Subcutaneous abdominal adipose tissue (tissue), 5 donors: Measurements from ENCODE around the gene ATP8B3.

Experiments
- H3K27ac ChIP-seq: one replicate; pipeline ENCODE4 v1.7.0; 2013; ENCODE audit warnings: low read depth, mild to moderate bottlenecking, inconsistent platforms, low read length, moderate library complexity
- H3K27me3 ChIP-seq, 5 donors: one replicate each; pipeline ENCODE4 v1.7.0; 2013; ENCODE audit warnings: low read length in 5 of 5, inconsistent platforms in 1 of 5; ENCODE audit not compliant: control insufficient read depth in 5 of 5, insufficient read depth in 4 of 5
- H3K36me3 ChIP-seq, 5 donors: one replicate each; pipeline ENCODE4 v1.7.0; 2013; ENCODE audit warnings: low read length in 5 of 5; ENCODE audit not compliant: control insufficient read depth in 5 of 5, insufficient read depth in 5 of 5
- H3K4me1 ChIP-seq, 5 donors: one replicate each; pipeline ENCODE4 v1.7.0; 2013; ENCODE audit warnings: low read length in 5 of 5, mild to moderate bottlenecking in 3 of 5, moderate library complexity in 1 of 5; ENCODE audit not compliant: control insufficient read depth in 5 of 5, insufficient read depth in 5 of 5
- H3K4me3 ChIP-seq, 5 donors: one replicate each; pipeline ENCODE4 v1.7.0; 2013; ENCODE audit warnings: low read length in 5 of 5, low read depth in 1 of 5
- H3K9ac ChIP-seq, 5 donors: one replicate each; pipeline ENCODE4 v1.7.0; 2013; ENCODE audit warnings: low read length in 5 of 5, mild to moderate bottlenecking in 4 of 5, moderate library complexity in 3 of 5
- H3K9me3 ChIP-seq, 5 donors: one replicate each; pipeline ENCODE4 v1.7.0; 2013; ENCODE audit warnings: low read length in 5 of 5; ENCODE audit not compliant: control insufficient read depth in 5 of 5
- donor health status: healthy.
- donor health status: healthy.
- donor health status: healthy.
- donor health status: healthy.
- donor health status: healthy.

The ATP8B3 gene, protein sequence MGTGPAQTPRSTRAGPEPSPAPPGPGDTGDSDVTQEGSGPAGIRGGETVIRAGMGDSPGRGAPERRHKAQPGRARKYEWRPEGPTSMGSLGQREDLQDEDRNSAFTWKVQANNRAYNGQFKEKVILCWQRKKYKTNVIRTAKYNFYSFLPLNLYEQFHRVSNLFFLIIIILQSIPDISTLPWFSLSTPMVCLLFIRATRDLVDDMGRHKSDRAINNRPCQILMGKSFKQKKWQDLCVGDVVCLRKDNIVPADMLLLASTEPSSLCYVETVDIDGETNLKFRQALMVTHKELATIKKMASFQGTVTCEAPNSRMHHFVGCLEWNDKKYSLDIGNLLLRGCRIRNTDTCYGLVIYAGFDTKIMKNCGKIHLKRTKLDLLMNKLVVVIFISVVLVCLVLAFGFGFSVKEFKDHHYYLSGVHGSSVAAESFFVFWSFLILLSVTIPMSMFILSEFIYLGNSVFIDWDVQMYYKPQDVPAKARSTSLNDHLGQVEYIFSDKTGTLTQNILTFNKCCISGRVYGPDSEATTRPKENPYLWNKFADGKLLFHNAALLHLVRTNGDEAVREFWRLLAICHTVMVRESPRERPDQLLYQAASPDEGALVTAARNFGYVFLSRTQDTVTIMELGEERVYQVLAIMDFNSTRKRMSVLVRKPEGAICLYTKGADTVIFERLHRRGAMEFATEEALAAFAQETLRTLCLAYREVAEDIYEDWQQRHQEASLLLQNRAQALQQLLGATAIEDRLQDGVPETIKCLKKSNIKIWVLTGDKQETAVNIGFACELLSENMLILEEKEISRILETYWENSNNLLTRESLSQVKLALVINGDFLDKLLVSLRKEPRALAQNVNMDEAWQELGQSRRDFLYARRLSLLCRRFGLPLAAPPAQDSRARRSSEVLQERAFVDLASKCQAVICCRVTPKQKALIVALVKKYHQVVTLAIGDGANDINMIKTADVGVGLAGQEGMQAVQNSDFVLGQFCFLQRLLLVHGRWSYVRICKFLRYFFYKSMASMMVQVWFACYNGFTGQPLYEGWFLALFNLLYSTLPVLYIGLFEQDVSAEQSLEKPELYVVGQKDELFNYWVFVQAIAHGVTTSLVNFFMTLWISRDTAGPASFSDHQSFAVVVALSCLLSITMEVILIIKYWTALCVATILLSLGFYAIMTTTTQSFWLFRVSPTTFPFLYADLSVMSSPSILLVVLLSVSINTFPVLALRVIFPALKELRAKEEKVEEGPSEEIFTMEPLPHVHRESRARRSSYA (N-terminal part only)

DNA sequence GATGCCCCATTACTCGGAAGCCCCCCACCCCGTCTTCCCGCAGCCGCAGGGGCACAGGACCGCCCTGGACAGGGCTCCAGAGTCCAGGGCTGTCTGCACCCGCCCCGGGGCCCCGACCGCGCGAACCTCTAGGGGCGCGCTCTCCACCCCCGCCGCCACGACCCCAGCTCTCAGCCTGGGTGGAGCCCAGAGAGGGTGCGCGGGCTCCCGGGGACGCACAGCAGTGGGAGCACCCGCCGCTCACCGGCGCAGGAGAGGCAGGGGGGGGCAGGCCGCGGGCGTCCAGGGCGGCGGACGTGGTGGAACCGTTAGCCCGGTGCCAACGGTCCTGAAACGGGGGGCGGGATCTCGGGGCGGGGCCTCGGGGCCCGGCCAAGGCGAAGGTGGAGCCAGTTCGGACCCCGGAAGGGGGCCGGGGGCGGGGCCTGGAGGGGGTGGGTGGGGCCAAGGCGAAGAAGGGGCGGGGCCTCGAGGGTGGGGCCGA is at the start of gene ATP8B3:
Gene ATP8B3, minus strand, starts transcription at position 335 of the 484 bp plus-strand sequence. CDS start 540 bp downstream, outside the sequence.
- peak within 1 kb of the TSS in 4 of 5 donors; percentile 5 to 73 (median 54) for H3K9ac ChIP-seq
- no peaks in the 10 kb centered on the region for H3K27me3 ChIP-seq
- peaks cover 0 to 20% (median 15%) of the 10 kb centered on the region in 5 donors for H3K4me1 ChIP-seq
- H3K27ac ChIP-seq: peak within 1 kb of the TSS; percentile 40
- peaks cover 0 to 22% (median 15%) of the 10 kb centered on the region in 5 donors for H3K36me3 ChIP-seq
- no peaks in the 10 kb centered on the region for H3K9me3 ChIP-seq
- peak within 1 kb of the TSS; percentile 46 to 78 (median 65) for H3K4me3 ChIP-seq

DNA sequence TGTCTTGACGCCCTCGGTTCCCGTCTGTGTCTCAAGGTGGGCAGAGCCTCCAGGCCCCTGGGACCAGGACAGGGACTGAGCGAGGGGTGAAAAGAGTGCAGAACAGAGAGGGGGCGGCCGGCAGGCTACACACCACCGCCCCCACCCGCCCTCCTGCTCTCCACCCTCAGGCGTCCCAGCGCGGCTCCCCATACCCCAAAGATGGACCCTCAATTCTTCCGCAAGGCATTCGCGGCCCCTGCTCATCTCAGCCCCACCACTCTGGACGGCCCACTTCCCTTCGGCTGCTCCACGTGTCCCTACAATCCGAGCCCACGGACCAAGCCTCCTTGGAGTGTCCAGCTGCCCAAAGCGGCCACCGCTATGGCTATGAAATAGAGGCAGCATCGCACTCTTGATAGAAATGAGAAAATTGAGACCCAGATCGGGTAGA is 49.5 kb upstream of the ATP8B3 start:
- Histone ChIP-seq H3K4me3 (peak overlapping the region in 4 of 5 donors; percentile 51 to 75 (median 62)), H3K9me3 (no peaks in the 10 kb centered on the region), H3K27me3 (peaks cover 0 to 12% (median 3%) of the 10 kb centered on the region in 5 donors), H3K9ac (peak overlapping the region in 2 of 5 donors; percentile 53 to 64), H3K36me3 (no peaks in the 10 kb centered on the region), H3K27ac (no peak overlapping the region), H3K4me1 (peaks cover 0 to 69% (median 56%) of the 10 kb centered on the region in 5 donors)

DNA sequence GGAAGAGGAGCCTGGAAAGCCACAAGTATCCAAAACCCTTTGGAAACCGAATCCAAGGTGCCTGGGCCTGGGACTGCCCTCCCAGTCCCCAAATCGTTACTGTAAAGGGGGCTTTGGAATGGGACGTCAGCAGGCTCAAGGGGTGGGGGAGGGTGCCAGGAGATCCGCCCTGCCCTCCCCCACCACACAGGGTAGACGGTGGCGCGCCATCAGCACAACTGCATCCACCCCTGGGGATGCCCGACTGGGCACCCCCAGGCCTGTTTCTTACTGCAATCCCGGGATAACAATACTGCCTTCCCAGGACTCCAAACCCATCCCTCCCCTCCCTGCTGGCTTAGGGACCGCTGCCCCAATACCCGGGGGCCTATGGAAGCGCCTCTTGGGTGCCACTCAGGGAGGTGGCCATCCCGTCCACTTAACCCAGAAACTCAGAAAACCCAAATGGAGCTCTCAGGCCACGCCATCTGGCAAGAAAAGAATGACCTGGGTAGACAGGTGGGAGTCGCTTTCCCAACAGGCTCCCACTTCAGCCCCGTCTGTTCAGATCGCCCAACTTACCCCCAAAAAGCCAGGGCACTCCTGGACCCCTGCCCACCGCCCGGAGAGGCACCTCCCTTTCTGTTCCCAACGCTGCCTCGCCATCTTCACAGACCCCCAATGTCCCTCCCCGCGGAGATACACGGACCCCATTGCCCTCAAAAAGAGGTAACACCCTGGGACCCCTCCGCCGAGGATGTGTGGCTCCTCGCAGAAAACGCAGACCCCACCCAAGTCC is 48.9 kb upstream of the ATP8B3 start:
- Histone ChIP-seq H3K36me3 (no peaks in the 10 kb centered on the region), H3K27me3 (peaks cover 0 to 16% (median 5%) of the 10 kb centered on the region in 5 donors), H3K9me3 (no peaks in the 10 kb centered on the region), H3K9ac (peak overlapping the region in 1 of 5 donors; percentile 64), H3K4me1 (peaks cover 0 to 75% (median 62%) of the 10 kb centered on the region in 5 donors), H3K27ac (no peak overlapping the region), H3K4me3 (peak overlapping the region in 3 of 5 donors; percentile 55 to 75 (median 68))

DNA sequence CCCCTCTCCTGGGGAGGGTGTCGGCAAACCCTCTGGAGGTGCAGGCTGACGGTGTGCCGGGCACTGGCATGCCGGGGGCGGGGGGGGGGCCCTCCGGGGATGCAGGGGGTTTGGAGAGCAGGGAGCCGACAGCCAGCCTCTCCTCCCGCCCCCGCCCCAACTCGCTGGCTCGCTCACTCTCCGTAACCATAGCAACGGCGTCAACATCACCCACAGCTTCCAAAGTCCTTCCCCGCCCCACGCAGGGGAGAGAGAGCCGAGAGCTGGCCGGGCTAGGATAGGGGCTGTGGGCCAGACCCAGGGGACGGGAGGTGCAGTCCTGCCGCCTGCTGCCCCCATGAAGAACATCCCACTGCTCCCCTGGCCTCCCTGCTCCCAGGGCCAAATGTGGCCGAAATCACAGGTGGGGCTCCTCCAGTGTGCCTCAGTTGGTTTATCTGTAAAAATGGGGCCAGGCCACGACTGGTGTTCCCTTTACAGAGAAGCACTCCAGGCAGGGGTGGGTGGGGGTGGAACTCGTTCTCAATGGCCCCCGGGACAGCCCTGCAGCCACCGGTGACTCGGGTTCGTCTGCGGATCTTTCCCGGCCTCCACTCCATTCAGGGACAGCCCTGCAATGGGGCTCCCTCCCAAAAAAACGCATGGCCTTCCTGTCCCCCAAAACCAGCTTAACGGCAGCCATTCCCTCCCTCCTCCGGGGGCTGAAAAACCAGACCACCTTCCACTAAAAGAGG is 48.1 kb upstream of the ATP8B3 start:
- no peak overlapping the region for H3K27ac ChIP-seq
- peaks cover 0 to 18% (median 10%) of the 10 kb centered on the region in 5 donors for H3K27me3 ChIP-seq
- H3K4me1 ChIP-seq: peaks cover 0 to 80% (median 69%) of the 10 kb centered on the region in 5 donors
- no peaks in the 10 kb centered on the region for H3K36me3 ChIP-seq
- peak overlapping the region in 1 of 5 donors; percentile 28 for H3K4me3 ChIP-seq
- H3K9me3 ChIP-seq: no peaks in the 10 kb centered on the region
- no peak overlapping the region for H3K9ac ChIP-seq

DNA sequence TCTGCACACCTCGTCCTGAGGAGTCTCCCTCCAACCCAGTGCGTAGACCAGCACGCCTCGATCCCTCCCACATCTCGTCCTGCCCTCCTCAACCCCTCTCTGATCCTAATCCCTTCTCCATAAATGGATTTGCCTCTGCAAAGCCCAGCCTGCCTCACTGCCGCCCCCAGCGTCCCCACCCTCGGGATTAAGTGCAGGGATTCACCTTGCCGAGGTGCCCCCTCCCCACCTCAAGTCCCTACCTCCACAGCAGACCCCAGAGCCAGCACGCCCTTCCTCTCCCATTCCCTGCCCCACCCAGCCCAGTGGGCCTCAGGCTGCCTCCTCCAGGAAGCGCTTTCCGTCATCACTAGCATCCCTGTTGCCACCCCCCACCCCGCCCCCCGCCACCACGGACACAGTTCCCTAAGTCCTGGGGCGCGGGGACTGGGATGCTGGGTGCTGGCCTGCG is 47.3 kb upstream of the ATP8B3 start:
- Histone ChIP-seq H3K9me3 (no peaks in the 10 kb centered on the region), H3K9ac (no peak overlapping the region), H3K4me1 (peaks cover 0 to 80% (median 72%) of the 10 kb centered on the region in 5 donors), H3K36me3 (no peaks in the 10 kb centered on the region), H3K4me3 (no peak overlapping the region), H3K27ac (no peak overlapping the region), H3K27me3 (peaks cover 0 to 18% (median 10%) of the 10 kb centered on the region in 5 donors)

DNA sequence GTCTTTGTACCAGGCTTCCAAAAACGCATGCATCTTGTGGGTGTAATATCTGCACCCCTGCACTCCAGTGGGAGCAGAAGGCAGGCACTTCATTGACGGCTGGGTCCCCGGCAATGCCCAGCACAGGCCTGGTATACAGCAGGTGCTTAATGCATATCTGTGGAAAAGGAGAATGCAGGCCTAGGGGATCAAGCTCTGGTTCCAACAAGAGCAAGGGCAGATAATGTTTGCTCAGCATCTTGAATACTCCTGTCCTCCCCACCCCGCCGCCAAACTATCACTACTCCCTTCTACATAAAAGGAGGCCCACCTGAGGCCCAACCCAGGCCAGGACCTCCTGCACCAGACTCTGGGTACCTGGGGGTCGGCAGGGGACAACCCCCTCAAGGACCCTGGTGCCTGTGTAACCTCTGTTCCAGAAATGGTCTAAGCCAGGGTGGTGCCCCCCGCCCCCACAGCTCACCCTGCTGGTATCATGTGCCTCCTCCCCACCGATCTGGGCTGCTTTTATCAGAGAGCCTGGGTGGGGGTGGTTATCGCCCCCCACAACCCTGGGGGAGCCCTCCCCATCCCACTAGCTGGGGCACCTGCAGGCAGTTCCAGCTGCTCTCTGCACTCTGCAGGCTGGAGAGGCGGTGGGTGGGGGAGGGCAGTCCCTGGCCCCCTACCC is 46.5 kb upstream of the ATP8B3 start:
- Histone ChIP-seq H3K27ac (no peak overlapping the region), H3K4me1 (peaks cover 0 to 83% (median 77%) of the 10 kb centered on the region in 5 donors), H3K27me3 (peaks cover 0 to 18% (median 10%) of the 10 kb centered on the region in 5 donors), H3K9ac (no peak overlapping the region), H3K4me3 (peak overlapping the region in 1 of 5 donors; percentile 68), H3K36me3 (no peaks in the 10 kb centered on the region), H3K9me3 (no peaks in the 10 kb centered on the region)

DNA sequence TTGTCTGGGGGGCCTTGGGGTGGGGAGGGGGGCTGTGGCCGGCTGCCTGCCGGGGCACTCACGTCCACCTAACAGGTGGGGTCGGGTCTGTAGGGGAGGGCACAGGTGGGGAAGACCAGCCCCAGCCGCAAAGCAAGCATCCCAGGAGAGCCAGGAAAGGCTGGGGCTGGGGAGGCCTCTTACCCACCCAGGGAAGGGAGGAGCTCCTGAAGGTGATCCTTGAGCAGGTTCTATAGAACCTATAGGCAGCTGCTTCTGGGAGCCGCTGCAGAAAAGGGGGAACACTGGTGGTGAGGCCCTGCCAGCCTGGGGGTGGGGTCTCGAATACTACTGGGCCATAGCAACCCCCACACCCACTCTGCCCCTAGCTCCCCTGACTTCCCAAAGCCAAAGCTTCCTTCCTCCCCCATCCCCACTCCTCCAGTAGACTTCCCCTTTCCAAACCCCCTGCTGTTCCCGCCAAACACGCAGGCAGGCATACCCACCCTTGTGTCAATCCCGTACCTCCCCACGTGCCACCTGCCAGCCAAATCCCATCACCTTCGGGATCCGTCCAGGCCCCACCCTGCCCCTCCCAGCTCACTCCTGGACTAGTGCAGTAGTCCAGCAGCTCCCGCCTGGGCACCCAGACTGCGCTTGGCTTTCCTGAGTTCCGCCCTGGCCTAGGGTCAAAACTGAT is 45.7 kb upstream of the ATP8B3 start:
- no peaks in the 10 kb centered on the region for H3K36me3 ChIP-seq
- H3K9me3 ChIP-seq: no peaks in the 10 kb centered on the region
- H3K27me3 ChIP-seq: peaks cover 0 to 18% (median 10%) of the 10 kb centered on the region in 5 donors
- peaks cover 0 to 91% (median 79%) of the 10 kb centered on the region in 5 donors for H3K4me1 ChIP-seq
- peak overlapping the region in 1 of 5 donors; percentile 41 for H3K9ac ChIP-seq
- H3K27ac ChIP-seq: peak overlapping the region; percentile 57
- peak overlapping the region in 4 of 5 donors; percentile 6 to 68 (median 62) for H3K4me3 ChIP-seq
